IPS-18c (cell line): Measurements from ENCODE around the gene GABBR2.
"Not testable (repeated sequence)": the region's sequence is repeated elsewhere in the genome, so short reads cannot be mapped to it uniquely, and the experiment has no call there.

Experiments
- H3K4me3 ChIP-seq: 2 replicates; pipeline ENCODE4 v1.7.0; 2013; ENCODE audit warnings: low read depth, mild to moderate bottlenecking, low read length, moderate library complexity; ENCODE audit not compliant: insufficient read depth
- H3K9me3 ChIP-seq: one replicate; pipeline ENCODE4 v1.6.1; 2013; ENCODE audit warnings: mild to moderate bottlenecking, low read length, moderate library complexity; ENCODE audit not compliant: control insufficient read depth, insufficient read depth

The GABBR2 gene

DNA sequence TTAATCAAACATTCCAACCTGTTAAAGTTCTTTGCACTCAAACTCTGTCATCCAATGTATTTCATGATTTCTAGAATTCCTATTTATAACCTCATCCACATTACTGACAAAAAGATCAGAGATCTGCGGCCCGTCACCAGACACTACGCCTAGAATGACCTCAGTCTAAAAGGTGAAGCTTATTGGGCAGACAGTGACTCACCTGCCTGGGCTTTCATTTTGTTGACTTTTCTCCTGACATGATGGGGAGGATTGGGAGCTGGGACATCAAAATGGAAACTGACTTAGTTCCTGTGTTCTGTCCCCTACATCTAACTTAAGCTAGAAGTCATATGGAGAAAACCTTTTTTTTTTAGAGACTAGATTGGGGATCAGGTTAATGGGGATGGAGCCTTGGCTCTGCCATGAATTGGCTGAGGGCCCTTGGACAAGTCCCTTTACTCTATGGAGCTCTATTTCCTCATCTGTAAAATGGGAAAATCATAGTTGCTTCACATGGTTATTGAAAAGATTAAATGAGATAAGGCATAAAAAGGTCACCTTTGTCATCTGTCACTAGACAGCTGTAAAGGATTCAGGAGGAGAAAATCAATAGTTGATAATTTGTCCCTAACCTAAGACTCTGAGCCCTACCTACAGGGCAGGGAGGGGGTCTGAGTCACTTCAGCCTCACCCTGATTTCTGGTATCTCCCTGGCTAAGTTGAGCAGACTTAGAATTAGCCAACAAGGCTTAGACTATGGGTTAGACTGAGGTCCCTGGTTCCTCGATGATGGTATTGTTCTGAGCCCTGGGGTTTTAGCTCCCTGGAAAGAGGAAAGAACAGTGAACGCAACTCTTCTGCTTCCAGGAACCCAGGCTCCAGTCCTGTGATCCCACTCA lies 228.5 kb downstream of the GABBR2 start:
- no peaks in the 10 kb centered on the region for H3K9me3 ChIP-seq
- no peak overlapping the region; the same call in 1 of the 2 replicates for H3K4me3 ChIP-seq

DNA sequence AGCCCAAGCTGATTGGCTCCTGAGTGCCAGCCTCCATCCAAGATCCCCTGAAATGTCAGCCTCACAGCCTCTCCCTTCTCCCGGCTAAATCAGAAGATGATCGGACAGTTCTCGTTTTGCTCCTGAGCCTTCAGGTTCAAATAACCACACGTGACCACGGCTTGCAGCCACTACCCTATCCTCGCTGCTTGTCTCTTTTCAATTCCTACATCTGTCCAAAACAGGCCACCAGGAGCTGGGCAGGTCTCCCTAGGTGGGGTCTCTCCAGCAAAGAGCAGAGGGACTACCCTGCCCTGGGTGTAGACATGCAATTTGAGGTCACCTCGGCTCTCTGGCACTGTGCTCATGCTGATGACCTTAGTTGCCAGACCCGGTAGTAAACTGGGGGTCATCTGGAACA lies 229.3 kb downstream of the GABBR2 start:
- H3K4me3 ChIP-seq, result no peak overlapping the region; the same call in 1 of the 2 replicates
- H3K9me3 ChIP-seq, result no peaks in the 10 kb centered on the region

DNA sequence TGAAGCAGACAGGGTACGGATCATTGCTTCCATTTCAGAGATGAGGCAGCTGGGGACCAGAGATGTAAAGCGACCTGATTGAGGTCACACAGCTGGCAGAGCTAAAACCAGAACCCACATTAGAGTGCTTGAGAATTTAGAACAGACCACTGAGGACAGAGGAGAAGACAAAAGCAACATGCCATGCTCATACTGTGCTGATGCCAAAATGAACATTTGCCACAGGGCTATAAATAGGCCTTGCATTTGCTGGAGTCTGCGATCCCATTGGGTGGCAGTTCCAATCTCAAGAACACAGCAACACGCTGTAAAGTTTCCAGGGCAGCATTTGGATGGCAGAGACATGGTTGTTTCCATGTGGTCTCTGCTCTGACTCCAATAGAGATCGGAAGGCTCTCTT lies 230.9 kb downstream of the GABBR2 start:
- H3K4me3 ChIP-seq, result no peak overlapping the region
- H3K9me3 ChIP-seq, result no peaks in the 10 kb centered on the region

DNA sequence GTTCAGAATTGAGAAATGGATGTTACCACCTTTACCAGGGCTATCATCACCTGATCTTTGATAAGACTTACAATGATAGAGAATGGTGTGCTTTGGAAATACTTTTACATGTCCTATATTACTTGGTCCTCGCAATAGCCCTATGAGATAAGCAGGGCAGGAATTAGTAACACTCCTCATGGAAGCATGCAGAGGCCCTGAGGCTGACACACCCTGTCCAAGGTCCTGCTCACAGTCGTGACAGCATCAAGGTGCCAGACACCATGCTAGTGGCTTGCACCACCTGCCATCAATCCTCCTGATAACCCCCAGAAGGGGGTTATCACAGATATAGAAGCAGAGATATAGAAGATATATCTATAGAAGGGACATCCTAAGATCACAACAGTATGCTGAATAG lies 236.5 kb downstream of the GABBR2 start:
- no peaks in the 10 kb centered on the region for H3K9me3 ChIP-seq
- no peak overlapping the region for H3K4me3 ChIP-seq

DNA sequence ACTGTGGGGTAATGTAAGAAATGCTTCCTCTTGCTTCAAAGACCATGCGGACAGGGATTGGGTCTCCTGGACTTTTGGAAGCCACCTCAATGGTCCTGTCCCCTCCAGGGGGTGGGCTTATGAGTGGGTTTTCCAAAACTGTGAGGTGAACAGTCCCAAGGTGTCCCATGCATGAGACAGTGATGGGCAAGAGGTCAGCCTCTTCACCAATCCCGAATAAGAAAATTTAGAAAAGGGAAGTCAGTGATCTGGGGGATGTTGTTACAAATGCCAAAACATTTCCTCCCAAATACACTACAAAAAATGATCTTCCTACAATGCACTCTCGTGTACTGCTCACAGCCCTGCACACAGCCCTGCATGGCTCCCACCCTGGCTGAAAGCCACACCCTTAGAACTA lies 237.6 kb downstream of the GABBR2 start:
- Histone ChIP-seq H3K9me3 (no peaks in the 10 kb centered on the region), H3K4me3 (no peak overlapping the region)

DNA sequence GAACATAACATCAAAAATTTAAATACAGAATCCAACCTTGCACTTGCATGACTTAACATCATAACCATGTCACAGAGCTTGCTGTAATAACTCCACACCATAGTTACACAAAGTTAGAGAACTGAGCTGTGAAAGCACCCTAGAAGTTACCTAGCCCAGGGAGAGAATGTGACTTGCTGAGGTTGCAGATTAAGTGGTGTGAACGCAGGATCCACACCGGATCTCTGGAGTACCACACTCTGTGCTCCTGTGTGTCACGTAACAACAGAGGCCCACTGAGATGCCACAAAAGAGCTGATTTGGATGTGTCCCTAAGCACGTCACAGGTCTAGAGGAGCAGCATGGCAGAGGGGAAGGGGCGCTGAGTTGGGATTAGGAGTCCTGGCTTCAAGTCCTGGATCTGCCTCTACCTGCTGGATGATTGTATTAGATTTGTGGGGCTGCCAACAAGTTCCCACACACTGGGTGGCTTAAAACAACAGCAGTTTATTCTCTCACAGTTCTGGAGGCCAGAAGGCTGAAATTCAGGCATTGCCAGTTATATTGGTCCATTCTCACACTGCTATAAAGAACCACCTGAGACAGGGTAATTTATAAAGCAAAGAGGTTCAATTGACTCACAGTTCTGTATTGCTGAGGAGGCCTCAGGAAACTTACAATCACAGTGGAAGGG lies 240.0 kb downstream of the GABBR2 start:
- Histone ChIP-seq H3K4me3 (no peak overlapping the region), H3K9me3 (peaks cover 2% of the 10 kb centered on the region)

DNA sequence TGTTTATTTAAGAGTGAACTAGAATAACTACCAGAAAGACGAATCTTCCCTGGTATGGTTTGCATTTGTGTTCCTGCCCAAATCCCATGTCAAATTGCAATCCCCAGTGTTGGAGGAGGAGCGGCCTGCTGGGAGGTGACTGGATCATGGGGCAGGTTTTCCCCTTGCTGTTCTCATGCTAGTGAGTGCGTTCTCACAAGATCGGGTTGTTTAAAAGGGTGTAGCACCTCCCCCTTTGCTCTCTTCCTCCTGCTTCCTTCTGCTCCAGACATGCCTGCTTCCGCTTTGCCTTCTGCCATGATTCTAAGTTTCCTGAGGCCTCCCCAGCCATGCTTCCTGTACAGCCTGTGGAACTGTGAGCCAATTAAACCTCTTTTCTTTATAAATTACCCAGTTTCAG lies 242.9 kb downstream of the GABBR2 start:
- H3K9me3 ChIP-seq, result peaks cover 2% of the 10 kb centered on the region

DNA sequence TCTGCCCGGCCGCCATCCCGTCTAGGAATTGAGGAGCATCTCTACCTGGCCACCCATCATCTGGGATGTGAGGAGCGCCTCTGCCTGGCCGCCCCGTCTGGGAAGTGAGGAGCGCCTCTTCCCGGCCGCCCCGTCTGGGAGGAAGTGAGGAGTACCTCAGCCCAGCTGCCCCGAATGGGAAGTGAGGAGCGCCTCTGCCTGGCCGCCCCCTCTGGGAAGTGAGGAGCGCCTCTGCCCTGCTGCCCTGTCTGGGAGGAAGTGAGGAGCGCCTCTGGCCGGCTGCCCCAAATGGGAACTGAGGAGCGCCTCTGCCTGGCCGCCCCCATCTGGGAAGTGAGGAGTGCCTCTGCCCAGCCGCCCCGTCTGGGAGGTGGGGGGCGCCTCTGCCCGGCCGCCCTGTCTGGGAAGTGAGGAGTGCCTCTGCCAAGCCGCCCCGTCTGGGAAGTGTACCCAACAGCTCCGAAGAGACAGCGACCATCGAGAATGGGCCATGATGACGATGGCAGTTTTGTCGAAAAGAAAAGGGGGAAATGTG lies 244.5 kb downstream of the GABBR2 start:
- not testable (repeated sequence) for H3K4me3 ChIP-seq, H3K9me3 ChIP-seq

More for the DNA sequence above, 242.9 kb downstream of the GABBR2 start:
- H3K4me3 ChIP-seq, result no peak overlapping the region

DNA sequence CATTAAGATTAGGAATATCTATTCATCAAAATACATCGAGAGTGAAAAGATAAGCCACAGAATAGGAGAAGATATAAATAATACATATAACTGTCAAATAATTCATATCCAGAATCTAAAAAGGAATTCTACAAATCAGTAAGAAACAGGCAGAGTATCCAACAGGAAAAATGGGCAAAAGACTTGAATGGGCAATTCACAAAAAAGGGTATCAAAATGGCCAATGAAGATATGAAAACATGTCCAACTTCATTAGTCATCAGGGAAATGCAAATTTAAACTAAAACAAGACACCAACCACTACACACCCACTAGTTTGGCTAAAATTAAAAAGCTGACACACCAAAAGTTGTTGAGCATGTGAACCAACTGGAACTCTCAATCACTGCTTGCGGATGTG lies 246.4 kb downstream of the GABBR2 start:
- Histone ChIP-seq H3K4me3 (no peak overlapping the region), H3K9me3 (peaks cover 2% of the 10 kb centered on the region)

DNA sequence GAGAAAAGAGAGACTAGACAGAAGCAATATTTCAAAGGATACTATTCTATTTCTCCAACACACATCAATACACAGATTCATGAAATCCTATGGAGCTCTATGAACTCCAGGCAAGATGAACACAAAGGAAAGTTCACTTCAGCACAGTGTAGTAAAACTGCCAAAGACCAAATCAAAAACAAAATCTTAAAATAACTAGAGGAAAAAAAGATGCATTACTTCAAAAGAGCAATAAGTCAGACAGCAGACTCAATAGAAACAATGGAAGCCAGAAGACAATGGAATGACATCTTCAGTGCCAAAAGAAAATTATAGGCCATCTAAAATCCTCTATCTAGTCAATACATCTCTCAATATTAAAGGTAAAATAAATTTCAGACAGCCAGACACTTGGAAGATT lies 248.0 kb downstream of the GABBR2 start:
- no peaks in the 10 kb centered on the region for H3K9me3 ChIP-seq
- no peak overlapping the region for H3K4me3 ChIP-seq

DNA sequence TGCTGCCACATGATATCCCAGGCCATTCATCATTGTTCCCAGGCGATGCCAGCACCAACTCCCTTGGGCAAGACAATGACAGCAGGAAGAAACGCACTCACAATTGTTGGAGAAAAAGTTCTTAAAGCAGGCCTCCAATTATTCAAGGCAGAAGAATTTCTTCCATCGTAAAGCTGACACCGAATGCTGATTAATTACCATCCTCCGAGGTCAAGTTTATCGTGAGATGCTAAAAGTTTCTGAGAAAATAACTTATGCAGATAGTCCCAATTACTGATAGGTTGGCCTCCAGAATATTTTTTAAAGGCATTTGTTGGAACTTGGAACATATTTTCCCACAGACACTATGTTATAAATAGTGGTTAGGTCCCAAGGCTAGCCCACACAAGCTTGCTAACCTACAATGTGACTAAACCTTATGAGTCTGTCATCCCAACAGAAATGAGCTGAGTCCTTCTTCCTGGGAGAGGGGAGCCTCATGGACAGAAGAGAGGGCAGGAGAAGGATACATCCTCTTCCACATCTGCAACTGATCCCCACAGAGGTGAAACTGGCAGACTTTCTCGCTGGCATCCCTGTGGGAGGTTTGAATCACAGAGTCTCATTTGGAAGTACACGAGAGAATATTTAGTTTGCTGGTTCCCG lies 250.9 kb downstream of the GABBR2 start:
- Histone ChIP-seq H3K9me3 (no peaks in the 10 kb centered on the region), H3K4me3 (no peak overlapping the region)

DNA sequence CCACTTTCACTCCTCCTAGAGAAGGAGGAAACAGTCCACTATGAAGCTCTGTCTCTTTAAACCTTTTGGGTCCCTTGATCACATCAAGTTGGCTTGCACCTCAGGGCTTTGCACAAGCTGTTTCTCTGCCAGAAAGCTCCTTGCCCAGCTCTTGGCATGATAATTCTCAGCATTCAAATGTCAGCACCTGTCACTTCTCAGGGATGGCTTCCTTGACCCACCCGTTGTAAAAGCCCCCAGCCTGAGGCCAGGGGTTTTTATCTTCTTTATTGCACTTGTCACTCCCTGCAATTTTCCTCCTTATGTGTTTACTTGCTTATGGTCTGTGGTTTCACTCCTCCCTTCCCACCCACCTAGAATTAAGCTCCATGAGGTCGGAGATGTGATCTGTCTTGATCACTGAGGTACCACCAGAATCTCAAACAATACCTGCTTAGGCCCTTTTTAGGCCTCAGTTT lies 252.6 kb downstream of the GABBR2 start:
- no peak overlapping the region for H3K4me3 ChIP-seq
- H3K9me3 ChIP-seq, result no peaks in the 10 kb centered on the region

DNA sequence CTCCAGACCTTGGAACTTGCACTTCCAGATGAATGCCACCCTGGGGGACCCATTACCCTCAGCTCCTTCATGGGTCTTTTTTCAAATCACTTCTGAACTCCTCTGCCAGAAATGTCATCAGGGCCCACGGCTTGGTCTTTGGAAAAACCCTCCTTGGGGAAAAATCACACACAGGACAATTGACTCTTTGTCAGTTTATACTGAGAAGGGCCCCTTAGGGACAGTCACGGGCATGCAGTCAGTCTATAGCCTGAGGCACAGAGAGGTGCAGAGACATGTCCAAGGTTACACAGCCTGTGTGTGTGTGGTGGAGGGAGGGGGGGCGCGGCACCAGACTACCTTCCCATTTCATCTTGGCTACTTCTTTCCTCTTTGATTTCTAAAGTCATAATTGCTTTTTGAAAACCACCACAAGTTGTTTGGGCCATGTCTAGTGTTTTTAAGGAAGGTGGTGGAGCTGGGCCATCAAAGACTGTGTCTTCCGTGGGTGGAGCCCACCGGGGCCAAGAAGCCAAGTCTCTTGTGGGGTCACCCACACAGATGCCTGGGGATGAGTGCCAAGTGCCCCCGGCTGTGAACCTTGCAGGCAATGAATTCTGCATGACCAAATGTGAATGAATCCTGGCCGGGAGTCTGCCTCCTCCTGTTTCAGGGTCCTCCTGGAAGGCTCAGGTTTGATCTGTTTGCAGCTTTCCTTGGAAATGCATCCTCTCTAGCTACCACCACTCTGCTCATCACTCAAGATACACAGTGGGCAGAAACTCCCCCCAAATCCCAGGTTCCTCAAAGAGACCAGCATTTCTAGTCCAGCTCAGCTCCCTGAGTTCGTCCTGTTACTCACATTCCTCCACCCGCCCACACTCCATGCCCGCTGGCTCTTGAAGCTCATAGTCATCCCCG lies 253.2 kb downstream of the GABBR2 start:
- Histone ChIP-seq H3K4me3 (no peak overlapping the region), H3K9me3 (no peaks in the 10 kb centered on the region)

DNA sequence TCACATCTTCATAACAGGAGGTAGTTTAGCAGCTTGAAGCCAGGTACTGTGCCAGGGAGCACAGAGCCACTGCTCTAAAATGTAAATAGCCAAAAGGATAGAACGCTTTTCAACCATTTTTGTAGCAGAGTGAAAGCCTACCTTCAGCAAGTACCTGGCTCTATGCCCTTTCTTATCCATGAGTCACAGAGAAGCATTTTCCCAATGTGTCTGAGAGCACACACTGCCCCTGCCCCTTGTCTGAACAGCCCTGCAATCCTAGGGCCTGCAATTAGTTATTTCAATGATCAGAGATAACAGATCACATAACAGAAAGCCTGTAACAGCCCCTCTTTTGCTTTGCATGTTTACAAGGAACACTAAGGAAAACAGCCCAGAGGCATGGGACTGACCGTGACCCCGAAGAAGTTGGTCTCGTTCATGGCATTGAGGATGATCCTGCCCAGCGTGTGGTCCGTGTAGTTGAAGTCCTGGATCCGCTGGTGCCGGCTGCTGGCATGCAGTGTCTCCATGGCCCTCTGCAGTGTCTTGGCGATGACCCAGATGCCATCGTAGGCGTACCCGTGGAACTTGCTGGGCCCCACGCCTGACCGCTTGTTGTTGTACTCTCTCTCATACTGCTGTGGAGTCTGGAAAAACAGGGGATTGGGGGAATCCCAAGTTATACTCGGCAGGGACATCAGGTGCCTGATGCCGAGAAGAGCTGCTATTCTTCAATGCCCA lies 255.0 kb downstream of the GABBR2 start:
- Histone ChIP-seq H3K4me3 (no peak overlapping the region), H3K9me3 (peaks cover 2% of the 10 kb centered on the region)

DNA sequence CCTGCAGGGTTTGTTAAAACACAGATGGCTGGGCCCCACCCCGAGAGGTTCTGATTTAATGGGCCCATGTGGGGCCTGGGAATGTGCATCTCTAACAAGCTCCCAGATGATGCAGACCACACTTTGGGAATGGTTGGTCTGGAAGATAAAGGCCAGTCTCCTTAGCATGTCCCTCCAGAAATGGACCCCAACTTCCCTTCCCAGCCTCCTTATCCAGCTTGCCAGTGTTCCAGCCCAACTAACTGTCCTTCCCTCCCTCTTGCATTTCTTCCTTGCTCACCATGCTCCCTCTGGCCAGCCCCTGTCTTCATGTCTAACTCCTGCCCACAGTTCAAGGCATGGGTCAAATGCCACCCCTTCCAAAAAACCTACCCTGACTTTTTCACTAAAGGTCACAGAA lies 257.2 kb downstream of the GABBR2 start:
- Histone ChIP-seq H3K4me3 (no peak overlapping the region), H3K9me3 (peaks cover 4% of the 10 kb centered on the region)

DNA sequence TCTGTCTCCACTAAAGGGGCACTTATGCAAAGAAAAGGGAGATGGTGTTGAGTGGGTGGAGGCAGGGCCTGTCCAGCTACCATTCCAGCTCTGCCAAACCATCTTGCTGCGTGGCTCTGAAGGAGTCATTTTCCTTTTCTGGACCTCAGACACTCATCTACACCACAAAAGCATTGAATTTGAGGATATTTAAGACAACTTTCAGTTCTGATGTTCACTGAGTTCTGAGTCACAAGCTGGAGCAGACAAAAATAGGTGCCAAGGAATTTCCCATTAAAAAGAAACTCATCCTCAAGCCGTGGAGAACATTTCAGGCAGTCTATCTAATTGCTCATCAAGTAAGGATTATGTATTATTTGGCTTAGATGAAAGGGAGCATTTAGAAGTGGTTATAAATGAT lies 258.2 kb downstream of the GABBR2 start:
- Histone ChIP-seq H3K4me3 (no peak overlapping the region), H3K9me3 (peaks cover 5% of the 10 kb centered on the region)
